Vagina (tissue), 2 donors: Measurements from ENCODE around the gene MYO3B.

Experiments
- CTCF ChIP-seq, 3 experiments: fragments of 450-650 bp in 2 of 3; fragments of 200-600 bp in 1 of 3; sonication (generic) in 1 of 3; IDR thresholded peaks; one replicate each; pipeline ENCODE4 v1.5.1; 2017 to 2019; ENCODE audit warnings: antibody characterized with exemption in 3 of 3, mild to moderate bottlenecking in 2 of 3, moderate library complexity in 2 of 3
- POLR2A ChIP-seq, 2 donors: fragments of 450-650 bp; IDR thresholded peaks; one replicate each; pipeline ENCODE4 v1.6.1; 2017; ENCODE audit warnings: antibody characterized with exemption in 2 of 2, mild to moderate bottlenecking in 2 of 2, moderate library complexity in 2 of 2

- no peak for TF ChIP-seq CTCF (IDR thresholded peaks at IDR 0.05)
- no peak for TF ChIP-seq POLR2A (IDR thresholded peaks at IDR 0.05)
These were observed 37.1 kb downstream of the MYO3B start for GRCh38 chr2:170215021-170215420.
